Osteoblast (primary cell): ENCODE measurements around the gene TRIM67. TPM values are rescaled to one million over a fixed set of nuclear protein-coding genes. Genes with fewer than 3 reads are reported as not detected.
A peak's percentile ranks its signal among the peaks of the same experiment; 100 is the strongest.

Experiments
- DNase-seq: peaks from one replicate; pipeline ENCODE4 v3.0.0; 2011; ENCODE audit warnings: low spot score, mixed read lengths; ENCODE audit not compliant: insufficient read length; ENCODE audit errors: missing footprints
- H2AFZ ChIP-seq: 2 replicates; pipeline ENCODE4 v1.6.0; 2011; ENCODE audit warnings: mild to moderate bottlenecking, low read length
- H3K27ac ChIP-seq: 2 replicates; pipeline ENCODE4 v1.5.1; 2011; ENCODE audit warnings: mild to moderate bottlenecking, low read depth, low read length, moderate library complexity
- H3K27me3 ChIP-seq: 2 replicates; pipeline ENCODE4 v1.6.0; 2012; ENCODE audit warnings: mild to moderate bottlenecking, control low read depth, inconsistent platforms, low read length, moderate library complexity; ENCODE audit not compliant: insufficient read depth
- H3K36me3 ChIP-seq: 2 replicates; pipeline ENCODE4 v1.5.1; 2011; ENCODE audit warnings: mild to moderate bottlenecking, low read length, control low read depth, moderate library complexity; ENCODE audit not compliant: insufficient read depth
- H3K4me1 ChIP-seq: 2 replicates; pipeline ENCODE4 v1.5.1; 2011; ENCODE audit warnings: mild to moderate bottlenecking, low read length, control low read depth, moderate library complexity; ENCODE audit not compliant: insufficient read depth
- H3K4me2 ChIP-seq: 2 replicates; pipeline ENCODE4 v1.6.0; 2011; ENCODE audit warnings: mild to moderate bottlenecking, low read length; ENCODE audit not compliant: insufficient read depth
- H3K4me3 ChIP-seq: fragments of 200-600 bp; sonication (generic); 3 replicates; pipeline ENCODE4 v1.5.1; 2012; ENCODE audit warnings: mild to moderate bottlenecking, low read length, inconsistent platforms; ENCODE audit not compliant: insufficient read depth
- H3K79me2 ChIP-seq: 2 replicates; pipeline ENCODE4 v1.6.0; 2012; ENCODE audit warnings: mild to moderate bottlenecking, low read length, control low read depth, inconsistent platforms; ENCODE audit not compliant: insufficient read depth
- H3K9me3 ChIP-seq: 2 replicates; pipeline ENCODE4 v1.5.1; 2011; ENCODE audit warnings: low read depth, low read length, control low read depth
- H4K20me1 ChIP-seq: 2 replicates; pipeline ENCODE4 v1.6.0; 2012; ENCODE audit warnings: mild to moderate bottlenecking, low read length, control low read depth; ENCODE audit not compliant: insufficient read depth
- total RNA-seq: library from RNA; depleted of rRNA; stranded (reverse); fragments of >200 nt; gene quantifications from 2 replicates; pipeline ENCODE4 v1.2.3, GENCODE V29; 2012
- TF ChIP-seq, protein P1 (sequence below): IDR thresholded peaks from 2 replicates; pipeline ENCODE4 v1.5.1; 2011; ENCODE audit warnings: mild to moderate bottlenecking, low read depth, low read length, moderate library complexity; ENCODE audit errors: extremely low read depth

TRIM67 gene
- total RNA-seq, 1 donor: 0.36 TPM

- no peaks in the 10 kb centered on the region for H3K27me3 ChIP-seq
- TF ChIP-seq, protein P1, sequence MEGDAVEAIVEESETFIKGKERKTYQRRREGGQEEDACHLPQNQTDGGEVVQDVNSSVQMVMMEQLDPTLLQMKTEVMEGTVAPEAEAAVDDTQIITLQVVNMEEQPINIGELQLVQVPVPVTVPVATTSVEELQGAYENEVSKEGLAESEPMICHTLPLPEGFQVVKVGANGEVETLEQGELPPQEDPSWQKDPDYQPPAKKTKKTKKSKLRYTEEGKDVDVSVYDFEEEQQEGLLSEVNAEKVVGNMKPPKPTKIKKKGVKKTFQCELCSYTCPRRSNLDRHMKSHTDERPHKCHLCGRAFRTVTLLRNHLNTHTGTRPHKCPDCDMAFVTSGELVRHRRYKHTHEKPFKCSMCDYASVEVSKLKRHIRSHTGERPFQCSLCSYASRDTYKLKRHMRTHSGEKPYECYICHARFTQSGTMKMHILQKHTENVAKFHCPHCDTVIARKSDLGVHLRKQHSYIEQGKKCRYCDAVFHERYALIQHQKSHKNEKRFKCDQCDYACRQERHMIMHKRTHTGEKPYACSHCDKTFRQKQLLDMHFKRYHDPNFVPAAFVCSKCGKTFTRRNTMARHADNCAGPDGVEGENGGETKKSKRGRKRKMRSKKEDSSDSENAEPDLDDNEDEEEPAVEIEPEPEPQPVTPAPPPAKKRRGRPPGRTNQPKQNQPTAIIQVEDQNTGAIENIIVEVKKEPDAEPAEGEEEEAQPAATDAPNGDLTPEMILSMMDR: no peak
- no peaks in the 10 kb centered on the region for H4K20me1 ChIP-seq
- no peak overlapping the region for H2AFZ ChIP-seq
- H3K4me1 ChIP-seq: no peaks in the 10 kb centered on the region
- no peak for DNase-seq
- H3K36me3 ChIP-seq: no peaks in the 10 kb centered on the region
- H3K27ac ChIP-seq: no peak overlapping the region
- no peaks in the 10 kb centered on the region for H3K79me2 ChIP-seq
- H3K4me2 ChIP-seq: no peak overlapping the region
- H3K4me3 ChIP-seq: no peak overlapping the region
- H3K9me3 ChIP-seq: no peaks in the 10 kb centered on the region
These were observed 33.1 kb downstream of the TRIM67 start for GRCh38 chr1:231194843-231195516.

- Histone ChIP-seq H3K9me3 (no peaks in the 10 kb centered on the region), H2AFZ (no peak overlapping the region), H3K4me3 (no peak overlapping the region), H3K4me1 (peaks cover 3% of the 10 kb centered on the region), H3K79me2 (no peaks in the 10 kb centered on the region), H4K20me1 (no peaks in the 10 kb centered on the region), H3K4me2 (no peak overlapping the region), H3K36me3 (no peaks in the 10 kb centered on the region), H3K27me3 (no peaks in the 10 kb centered on the region), H3K27ac (no peak overlapping the region)
- TF ChIP-seq, protein P1: no peak
- no peak for DNase-seq
These were observed 34.4 kb downstream of the TRIM67 start for GRCh38 chr1:231196307-231196706.

DNA sequence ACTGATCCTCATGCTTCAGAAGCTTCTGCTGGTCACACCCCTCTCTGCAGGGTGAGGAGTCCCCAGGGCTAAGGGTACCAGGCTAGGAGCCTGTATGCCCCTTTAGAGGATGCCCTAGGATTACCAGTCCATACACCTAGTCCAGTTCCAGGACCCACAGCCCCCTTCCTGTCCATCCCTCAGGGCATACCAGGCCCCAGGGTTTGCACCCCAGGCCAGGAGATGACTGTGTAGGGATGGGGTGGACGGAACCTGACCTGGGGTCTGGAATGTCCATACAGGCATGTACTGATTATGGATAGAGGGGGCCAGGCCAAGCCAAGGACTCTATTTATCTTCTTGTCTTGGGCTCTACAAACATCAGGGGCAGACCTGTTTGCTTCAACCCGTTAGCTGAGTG is 34.9 kb downstream of the TRIM67 start:
- Histone ChIP-seq H3K27ac (no peak overlapping the region), H3K4me3 (no peak overlapping the region), H3K27me3 (no peaks in the 10 kb centered on the region), H4K20me1 (no peaks in the 10 kb centered on the region), H3K4me2 (no peak overlapping the region), H3K9me3 (no peaks in the 10 kb centered on the region), H2AFZ (no peak overlapping the region), H3K79me2 (no peaks in the 10 kb centered on the region), H3K4me1 (peaks cover 3% of the 10 kb centered on the region), H3K36me3 (no peaks in the 10 kb centered on the region)
- TF ChIP-seq, protein P1: no peak
- peak; percentile 68 for DNase-seq

GRCh38 chr1:231199868-231200267 is 38.0 kb downstream of the TRIM67 start:
- Histone ChIP-seq H2AFZ (no peak overlapping the region), H3K4me3 (no peak overlapping the region), H3K36me3 (no peaks in the 10 kb centered on the region), H4K20me1 (no peaks in the 10 kb centered on the region), H3K4me1 (peaks cover 3% of the 10 kb centered on the region), H3K4me2 (no peak overlapping the region), H3K79me2 (no peaks in the 10 kb centered on the region), H3K27ac (no peak overlapping the region), H3K9me3 (no peaks in the 10 kb centered on the region), H3K27me3 (peaks cover 5% of the 10 kb centered on the region)
- TF ChIP-seq, protein P1: no peak
- DNase-seq: no peak
